GM10248 (cell line): Measurements from ENCODE around the gene SURF6.
"Not testable (repeated sequence)": the region's sequence is repeated elsewhere in the genome, so short reads cannot be mapped to it uniquely, and the experiment has no call there.

ENCODE experiments used
- CTCF ChIA-PET: fragments of 300-600 bp; sonication (Branson Sonifier 250); formaldehyde crosslinking; extraction: SDS; loops from one replicate; lab custom pipeline; 2021; ENCODE audit warnings: antibody characterized with exemption; lab: Yijun Ruan, JAX
- POLR2A ChIA-PET: fragments of 350-650 bp; sonication (Branson Sonifier 250); formaldehyde crosslinking; extraction: SDS; loops from one replicate; lab custom pipeline; 2020; ENCODE audit warnings: antibody characterized with exemption; lab: Yijun Ruan, JAX
- DNase-seq: peaks from one replicate; pipeline ENCODE4 v3.0.0; 2012; ENCODE audit errors: extremely low spot score
- CTCF ChIP-seq: IDR thresholded peaks from 2 replicates; pipeline ENCODE4 v1.5.1; 2012; ENCODE audit warnings: mild to moderate bottlenecking, low read depth; ENCODE audit errors: extremely low read depth, missing control alignments, control extremely low read depth

Gene SURF6

DNA sequence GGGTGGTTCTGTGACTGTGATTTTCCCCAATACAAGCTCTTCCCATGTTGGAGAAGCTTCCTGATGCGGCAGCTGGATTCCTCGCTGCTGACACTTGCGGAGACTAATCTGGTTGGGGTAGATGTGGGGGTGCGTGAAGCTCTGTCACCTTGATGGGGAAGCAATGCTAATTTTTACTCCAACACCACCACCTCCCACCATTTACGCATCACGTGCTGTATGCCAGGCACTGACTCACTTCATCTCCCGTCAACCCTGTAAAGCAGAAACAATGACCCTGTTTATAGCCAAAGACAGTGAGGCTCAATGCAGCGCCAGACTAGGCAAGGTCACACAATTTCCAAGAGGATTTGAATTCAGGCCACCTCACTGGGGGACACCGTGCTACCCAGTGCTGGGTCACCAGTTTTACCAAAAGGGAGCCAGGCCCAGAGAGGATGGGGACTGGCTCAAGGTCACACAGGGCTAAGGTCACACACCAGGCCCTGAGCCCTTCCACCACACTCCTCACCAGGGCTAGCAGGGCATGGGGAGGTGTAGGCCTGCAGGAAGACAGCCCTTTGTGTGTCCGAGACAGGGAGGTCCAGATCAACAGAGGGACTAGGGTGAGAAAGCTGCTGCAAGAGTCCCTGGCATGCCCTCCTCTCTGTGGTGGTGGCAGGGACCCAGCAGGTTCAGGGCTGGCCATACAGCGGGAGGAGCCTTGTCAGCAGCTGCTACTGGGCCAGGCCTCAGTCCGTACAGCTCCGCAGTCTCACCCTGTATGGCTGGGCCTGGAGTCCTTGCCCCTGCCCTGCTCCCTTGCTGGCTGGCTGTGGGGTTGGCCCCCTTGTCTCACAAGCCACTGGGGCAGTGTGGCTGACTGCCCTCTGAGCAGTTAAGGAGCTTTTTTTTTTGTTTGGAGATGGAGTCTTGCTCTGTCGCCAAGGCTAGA is 43.4 kb upstream of the SURF6 start:
- no peak for DNase-seq
- ChIA-PET POLR2A (no interaction called here), CTCF (interaction anchor here (1.4 kb wide), 1 partner anchor 8 kb away, joined by 6 read pairs; no protein-coding TSS in a partner anchor)
- no peak for TF ChIP-seq CTCF

GRCh38 chr9:133378408-133378962 is 42.5 kb upstream of the SURF6 start:
- no peak for DNase-seq
- ChIA-PET CTCF (interaction anchor here (1.4 kb wide), 1 partner anchor 9 kb away, joined by 6 read pairs; no protein-coding TSS in a partner anchor), POLR2A (no interaction called here)
- no peak for TF ChIP-seq CTCF

- CTCF ChIA-PET, result interaction anchor here (1.6 kb wide), 1 partner anchor 23 kb away, joined by 4 read pairs; no protein-coding TSS in a partner anchor
- TF ChIP-seq CTCF, result no peak
- POLR2A ChIA-PET, result no interaction called here
- no peak for DNase-seq
Observed at GRCh38 chr9:133377721-133378216, 41.8 kb upstream of the SURF6 start.

- POLR2A ChIA-PET, result interaction anchor here (0.7 to 0.8 kb wide), 2 partner anchors 28 to 223 kb away, joined by 3 read pairs; no protein-coding TSS in a partner anchor
- CTCF ChIA-PET, result interaction anchor here (0.9 to 1.6 kb wide), 3 partner anchors 11 to 47 kb away, joined by 3 to 4 read pairs (median 3); no protein-coding TSS in a partner anchor
- not testable (repeated sequence) for DNase-seq
Observed at GRCh38 chr9:133377280-133377679, 41.3 kb upstream of the SURF6 start.

GRCh38 chr9:133375724-133376654 is 40.0 kb upstream of the SURF6 start, which contains the start of the genes STKLD1 and SURF4:
TSS of gene STKLD1 (plus strand) at chr9:133376366. CDS start at chr9:133376474, 108 bp downstream.
TSS of gene SURF4 (minus strand) at chr9:133376060. CDS start at chr9:133375969, 91 bp downstream.
- TF ChIP-seq CTCF, result no peak
- DNase-seq, result peak; percentile 100
- ChIA-PET CTCF (interaction anchor here (0.9 to 1.6 kb wide), 5 partner anchors 13 to 110 kb away, joined by 3 to 5 read pairs (median 3); no protein-coding TSS in a partner anchor), POLR2A (interaction anchor here (1.1 to 2.5 kb wide), 3 partner anchors 13 to 28 kb away, joined by 3 to 10 read pairs (median 4); partner anchors contain the start of genes MED22 and RPL7A)

GRCh38 chr9:133375116-133375723 is 39.2 kb upstream of the SURF6 start:
- ChIA-PET POLR2A (interaction anchor here (1.2 to 2.5 kb wide), 3 partner anchors 12 to 45 kb away, joined by 3 to 10 read pairs (median 3); partner anchors contain the start of genes MED22 and RPL7A), CTCF (interaction anchor here (1.1 to 4.8 kb wide), 3 partner anchors 12 to 111 kb away, joined by 3 to 22 read pairs (median 5); no protein-coding TSS in a partner anchor)

More at GRCh38 chr9:133375116-133375723, 39.2 kb upstream of the SURF6 start:
- peak; percentile 39 for DNase-seq
- peak; percentile 38 for TF ChIP-seq CTCF
